ENCODE measurements around the gene FAR2.

Gene FAR2

DNA sequence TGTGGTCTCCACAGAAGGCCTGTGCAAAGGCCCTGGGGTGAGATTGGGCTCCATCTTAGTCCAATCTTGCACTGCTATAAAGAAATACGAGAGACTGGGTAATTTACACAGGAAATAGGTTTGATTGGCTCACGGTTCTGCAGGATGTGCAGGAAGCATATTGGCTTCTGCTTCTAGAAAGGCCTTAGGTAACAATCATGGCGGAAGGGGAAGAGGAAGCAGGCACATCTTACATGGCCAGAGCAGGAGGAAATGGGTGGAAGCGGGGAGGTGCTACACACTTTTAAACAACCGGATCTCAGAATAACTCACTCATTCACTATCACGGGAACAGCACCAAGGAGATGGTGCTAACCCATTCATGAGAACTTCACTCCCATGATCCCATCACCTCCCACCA, 55.4 kb downstream of the FAR2 start:
- DNase-seq (ENCODE audit: low read depth): no peak

DNA sequence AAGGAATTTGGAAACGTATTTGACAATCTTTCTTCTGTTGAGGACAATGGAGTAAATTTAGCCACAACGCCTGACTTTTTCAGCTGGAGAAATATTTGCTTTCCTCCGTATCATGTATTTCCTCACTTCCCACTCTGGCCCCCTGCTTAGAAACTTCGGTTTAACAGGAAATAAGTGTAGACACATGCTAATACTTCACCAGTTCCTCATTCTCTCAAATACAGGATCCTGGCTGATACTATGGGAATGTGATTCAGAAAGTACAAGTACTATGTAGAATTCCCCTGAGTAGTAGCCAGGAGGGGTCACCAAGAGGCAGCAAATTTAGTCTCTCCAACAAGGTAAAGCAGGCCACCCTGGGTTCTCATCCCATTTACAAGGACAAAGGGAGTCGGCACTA, 58.0 kb downstream of the FAR2 start:
- DNase-seq (ENCODE audit: low read depth): no peak

DNA sequence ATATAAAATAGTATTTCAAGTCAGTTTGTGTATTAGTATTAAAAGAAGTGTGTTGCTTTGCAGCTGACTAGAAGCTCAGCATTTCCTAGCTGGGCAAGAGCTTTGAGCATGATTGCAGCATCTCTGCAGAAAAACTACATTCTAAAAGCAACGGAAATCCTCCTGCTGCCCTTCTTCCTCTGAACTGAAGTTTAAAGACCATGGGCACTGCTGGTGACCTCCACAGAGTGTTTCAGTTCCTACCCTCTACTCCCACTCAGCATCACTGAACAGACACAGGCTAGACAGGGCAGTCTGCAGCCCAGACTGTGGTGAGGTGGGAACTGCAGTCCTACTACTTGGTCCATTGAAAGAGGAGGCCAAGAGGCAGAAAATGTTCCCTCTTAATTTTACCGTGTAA, 59.0 kb downstream of the FAR2 start:
- no peak for DNase-seq (ENCODE audit: low read depth)

DNA sequence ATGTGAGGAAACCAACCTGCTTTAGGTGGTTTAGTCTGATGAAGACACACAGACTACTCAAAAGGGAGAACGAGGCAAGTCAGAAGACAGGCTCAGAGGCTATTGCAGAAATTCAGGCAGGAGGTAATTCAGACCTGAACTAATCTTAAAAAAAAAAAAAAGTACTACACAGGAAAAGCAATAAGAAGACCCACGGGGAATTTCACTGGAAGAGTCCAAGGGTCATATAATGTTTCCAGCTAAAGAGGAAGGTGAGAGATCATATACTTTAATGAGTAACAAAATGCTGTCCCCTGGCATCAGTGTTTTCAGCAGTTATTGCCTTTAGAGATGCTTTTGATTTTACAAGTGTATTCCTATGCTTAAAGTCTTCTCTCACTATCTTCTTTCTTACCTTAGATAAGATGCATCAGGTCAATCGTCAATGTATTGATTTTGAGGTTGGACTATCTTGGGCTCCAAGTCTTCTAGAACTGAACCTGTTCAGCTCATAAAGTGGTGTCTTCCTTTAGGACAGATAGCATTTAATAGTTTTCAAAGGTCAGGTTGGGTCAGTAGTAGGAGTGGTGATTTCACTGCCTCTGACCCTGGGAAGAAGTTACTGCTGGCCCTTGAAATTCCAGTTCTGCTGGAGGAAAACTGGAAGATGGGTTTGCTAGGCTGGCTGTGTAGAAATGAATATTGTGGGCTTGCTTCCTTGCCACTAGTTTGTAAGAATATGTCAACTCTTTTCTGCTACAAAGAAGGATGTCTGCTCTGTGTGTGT, 60.0 kb downstream of the FAR2 start:
- no peak for DNase-seq (ENCODE audit: low read depth)

DNA sequence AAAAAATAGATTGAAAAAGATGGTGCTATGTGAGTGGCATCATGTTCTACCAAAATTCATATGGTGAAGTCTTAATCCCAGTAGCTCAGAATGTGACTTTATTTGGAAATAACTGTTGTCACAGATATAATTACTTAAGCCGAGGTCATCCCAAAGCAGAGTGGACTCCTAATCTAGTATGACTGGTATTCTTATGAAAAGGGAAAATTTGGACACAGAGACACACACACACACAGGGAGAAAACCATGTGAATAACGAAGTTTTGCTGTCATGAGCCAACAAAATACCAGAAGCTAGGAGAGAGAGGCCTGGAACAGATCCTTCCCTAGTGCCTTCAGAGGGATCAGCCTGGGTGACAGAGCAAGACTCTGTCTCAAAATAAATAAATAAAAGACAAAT, 62.6 kb downstream of the FAR2 start:
- DNase-seq (ENCODE audit: low read depth): no peak

DNA sequence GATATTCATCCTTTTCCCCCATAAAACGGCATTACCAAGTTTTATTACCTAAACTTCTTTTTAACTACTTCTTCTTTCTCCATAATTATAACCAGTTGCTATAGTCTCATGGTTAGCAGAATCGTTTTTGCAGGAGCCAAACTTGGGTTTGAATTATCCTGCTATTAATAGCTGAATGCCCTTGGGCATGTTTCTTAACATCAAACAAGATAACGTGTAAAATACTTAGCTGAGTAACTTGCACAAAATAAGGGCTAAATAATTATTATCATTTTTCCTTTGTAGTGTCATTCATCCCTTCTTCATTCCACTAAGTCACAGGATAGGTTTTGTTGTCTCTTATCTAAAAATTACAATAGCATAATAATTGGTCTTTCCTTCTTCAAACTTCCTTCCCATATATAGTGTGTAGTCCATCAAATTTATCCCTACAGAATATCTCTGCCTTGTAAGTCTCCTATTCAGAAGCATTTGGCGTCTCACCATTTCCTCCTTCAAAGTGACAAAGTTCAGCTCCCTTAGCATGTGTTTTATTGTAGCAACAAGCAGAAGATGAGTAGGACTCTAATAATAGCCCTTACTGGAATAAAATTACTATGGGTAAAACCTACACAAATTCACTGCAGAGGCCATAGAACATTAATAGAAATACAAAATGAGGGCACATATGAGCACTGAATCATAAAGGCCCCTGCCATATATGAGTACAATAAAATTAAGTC, 63.8 kb downstream of the FAR2 start:
- DNase-seq (ENCODE audit: low read depth): no peak

DNA sequence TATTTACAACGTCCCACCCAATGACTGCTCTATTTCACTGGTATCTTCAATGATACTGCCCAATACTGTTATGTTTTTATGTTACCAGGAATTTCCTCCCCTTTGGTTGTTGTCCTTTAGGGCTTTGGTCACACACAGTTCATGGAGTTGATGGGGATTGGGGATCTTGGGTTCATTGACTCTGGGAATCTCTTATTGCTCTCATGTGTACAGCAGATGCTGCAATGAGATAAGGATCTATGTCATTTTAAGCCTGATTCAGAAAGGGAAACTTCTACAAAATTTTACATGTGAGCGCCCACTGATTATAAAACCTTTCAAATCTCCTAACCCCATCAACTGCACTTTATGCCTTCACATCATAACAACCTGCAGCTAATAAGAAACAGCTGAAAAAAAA, 67.2 kb downstream of the FAR2 start:
- no peak for DNase-seq (ENCODE audit: low read depth)

DNA sequence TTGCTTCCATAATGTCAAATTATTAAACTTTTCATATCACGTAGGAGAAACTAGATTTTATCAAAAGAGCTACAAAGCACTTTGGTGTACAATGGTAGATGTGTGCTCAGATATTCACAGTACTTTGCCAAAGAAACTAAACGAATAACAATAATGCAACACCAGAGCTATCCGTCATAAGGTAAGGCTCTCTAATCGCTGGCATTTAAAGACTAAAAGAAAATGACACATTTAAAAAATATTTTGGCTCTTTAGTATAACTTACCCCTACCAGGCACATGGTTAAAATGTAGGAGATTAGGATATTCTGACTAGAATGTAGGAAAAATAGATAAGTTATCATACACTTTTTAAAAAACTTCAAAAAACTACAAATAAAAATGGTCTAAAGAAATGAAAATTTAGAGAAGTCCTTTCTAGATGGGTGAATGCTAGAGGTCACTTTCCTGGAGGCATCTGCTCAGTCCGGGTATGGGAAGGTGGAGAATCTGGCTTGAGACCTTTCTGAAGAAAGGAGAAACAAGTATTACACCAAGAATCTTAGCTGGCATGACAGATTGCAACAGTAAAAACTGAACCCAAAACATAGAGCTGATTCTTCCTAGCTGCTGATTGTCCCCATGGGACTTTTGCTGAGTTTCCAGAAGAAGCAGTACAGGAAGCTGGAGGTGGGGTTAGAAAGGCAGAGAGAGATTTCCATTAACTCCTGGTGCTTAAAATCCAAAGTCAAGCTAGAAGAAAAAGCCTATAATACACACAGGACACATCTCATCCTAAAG, 67.9 kb downstream of the FAR2 start:
- no peak for DNase-seq (ENCODE audit: low read depth)

DNA sequence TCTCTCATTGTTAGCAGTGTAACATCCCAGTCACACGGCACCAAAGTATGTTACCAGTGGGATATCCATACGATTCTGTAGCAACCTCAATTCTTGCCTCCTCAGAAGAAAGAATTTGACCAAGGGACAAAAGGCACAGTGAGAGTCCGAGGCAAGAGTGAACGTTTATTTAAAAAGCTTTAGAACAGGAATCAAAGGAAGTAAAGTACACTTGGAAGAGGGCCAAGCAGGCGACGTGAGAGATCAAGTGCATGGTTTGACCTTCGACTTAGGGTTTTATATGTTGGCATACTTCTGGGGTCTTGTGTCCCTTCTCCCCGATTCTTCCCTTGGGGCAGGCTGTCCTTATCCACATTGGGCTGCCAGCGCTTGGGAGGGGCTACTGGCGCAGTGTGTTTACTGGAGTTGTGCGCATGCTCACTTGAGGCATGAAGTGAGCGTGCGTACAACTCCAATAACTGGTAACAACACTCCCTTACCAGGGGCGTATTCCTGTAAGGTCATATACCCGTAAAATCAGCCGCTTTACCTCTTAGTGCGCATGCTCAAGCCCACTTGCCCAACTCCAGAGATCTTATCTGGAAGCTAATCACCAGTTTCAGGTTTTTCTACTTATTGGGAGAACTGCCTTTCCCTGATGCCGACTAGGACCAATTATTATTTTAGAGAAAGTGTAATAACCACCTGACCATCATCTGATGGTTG, 71.7 kb downstream of the FAR2 start:
- DNase-seq (ENCODE audit: low read depth): no peak

DNA sequence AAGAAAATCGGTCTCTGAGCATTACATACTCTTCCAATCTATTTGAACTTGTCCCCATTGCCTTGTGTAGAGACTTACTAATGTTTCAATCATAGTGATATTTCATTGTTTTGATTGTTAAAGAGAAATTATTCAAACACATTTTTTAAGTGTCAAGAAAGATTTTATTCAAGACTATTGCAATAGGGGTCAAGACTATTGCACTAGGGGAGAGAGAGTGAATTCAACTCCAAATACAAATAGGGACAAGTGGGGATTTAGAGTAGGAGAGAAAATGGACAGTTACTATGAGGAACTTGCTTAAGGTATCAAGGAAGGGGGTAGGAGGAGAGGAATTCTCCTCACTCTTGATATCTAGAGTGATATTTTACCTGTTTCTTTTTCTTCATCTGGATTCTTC, 73.1 kb downstream of the FAR2 start:
- DNase-seq (ENCODE audit: low read depth): no peak

DNA sequence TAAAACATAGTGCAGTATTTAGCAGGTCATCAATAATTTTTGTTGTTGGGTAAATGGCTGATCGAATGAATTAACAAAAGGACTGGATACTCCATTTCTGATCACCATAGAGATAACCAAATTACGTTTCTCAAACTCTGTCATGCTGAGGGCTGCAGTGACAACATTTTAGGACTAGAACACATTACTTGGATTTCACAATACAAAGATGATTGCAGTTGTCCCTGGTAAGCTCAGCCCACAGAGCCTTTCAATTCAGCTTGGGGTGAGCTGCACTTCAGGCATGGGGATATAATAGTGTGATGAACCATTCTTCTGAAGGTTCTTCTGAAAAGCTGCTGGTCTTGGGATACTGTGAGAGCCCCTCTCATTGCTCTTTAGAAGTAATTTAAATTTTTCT, 74.3 kb downstream of the FAR2 start:
- no peak for DNase-seq (ENCODE audit: low read depth)

DNA sequence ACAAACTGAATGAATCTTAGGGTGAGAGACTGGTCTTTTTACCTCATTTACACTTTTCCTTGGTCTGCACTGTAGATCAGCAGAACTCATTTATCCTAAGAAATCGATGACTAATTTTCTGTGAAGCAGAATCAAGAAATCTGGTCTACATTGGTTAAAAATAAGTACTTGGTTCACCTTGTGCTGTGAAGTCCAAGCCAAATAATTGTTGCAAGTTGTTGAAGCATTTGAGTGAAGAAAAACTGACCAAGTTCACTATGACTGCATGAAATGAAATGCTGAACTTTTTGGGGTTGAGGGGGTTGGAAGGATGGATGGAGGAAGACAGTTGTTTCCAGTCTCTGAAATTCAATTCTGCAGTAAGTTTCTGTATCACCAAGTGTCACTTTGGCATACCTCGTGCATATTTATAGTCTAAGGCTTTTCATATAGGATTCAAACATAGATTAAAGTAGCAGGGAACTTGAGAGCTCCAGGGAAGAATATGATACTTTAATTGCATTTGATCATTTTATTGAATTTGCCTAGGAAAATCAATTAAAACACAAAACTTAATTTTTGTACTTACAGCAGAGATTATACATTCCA, 75.0 kb downstream of the FAR2 start:
- no peak for DNase-seq (ENCODE audit: low read depth)

DNA sequence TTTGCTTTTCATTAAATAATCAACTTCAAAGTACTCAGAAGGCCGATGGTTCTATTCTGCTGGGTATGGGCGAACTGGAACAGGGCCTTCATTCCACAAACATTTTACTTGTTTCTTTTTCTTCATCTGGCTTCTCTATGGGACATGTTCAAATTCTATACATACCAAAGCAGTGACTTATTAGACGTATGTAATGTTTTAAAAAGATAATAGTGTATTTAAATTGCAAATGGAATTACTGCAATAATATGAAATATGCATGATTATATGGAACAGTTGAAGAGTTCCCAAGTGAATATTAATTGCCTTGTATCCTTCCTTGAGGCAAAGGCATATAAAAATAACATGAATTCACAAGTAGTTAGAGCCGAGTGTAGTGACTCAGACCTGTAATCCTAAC, 75.5 kb downstream of the FAR2 start:
- no peak for DNase-seq (ENCODE audit: low read depth)

DNA sequence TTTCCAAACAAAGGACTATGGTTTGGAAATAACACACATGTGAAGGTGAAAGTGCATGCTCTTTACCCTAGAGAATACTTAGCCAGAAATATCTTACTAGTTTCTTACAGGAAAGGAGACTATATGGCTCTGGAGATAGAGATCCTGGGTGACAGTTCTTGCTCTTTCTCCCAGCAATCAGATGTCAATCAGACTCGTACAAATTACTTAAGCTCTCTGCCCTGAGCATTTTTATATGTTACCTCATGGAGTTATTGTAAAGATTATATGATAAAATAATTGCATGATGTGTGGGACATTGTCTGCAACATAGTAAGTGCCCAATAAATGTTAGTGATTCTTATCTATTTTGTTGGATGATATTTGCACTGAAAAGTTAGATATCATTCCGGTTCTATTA, 76.8 kb downstream of the FAR2 start:
- DNase-seq (ENCODE audit: low read depth): no peak

DNA sequence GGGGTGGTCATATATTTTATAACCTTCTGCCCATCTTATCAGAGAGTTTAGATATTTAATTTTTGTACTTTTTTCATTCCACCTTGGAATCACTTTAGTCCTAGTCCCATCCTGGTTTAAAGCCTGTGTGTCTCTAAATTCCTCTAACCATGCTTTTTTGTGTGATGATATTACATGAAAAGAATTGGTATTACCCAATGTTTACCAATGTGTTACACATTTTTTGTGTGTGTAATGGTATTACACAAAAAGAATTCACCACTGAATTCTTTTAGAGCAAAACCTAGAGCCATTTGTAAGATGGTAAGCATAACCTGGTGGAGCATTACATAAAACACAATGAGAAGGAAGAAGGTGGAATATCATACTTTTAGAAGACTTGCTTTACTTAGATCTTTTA, 77.5 kb downstream of the FAR2 start:
- no peak for DNase-seq (ENCODE audit: low read depth)

DNA sequence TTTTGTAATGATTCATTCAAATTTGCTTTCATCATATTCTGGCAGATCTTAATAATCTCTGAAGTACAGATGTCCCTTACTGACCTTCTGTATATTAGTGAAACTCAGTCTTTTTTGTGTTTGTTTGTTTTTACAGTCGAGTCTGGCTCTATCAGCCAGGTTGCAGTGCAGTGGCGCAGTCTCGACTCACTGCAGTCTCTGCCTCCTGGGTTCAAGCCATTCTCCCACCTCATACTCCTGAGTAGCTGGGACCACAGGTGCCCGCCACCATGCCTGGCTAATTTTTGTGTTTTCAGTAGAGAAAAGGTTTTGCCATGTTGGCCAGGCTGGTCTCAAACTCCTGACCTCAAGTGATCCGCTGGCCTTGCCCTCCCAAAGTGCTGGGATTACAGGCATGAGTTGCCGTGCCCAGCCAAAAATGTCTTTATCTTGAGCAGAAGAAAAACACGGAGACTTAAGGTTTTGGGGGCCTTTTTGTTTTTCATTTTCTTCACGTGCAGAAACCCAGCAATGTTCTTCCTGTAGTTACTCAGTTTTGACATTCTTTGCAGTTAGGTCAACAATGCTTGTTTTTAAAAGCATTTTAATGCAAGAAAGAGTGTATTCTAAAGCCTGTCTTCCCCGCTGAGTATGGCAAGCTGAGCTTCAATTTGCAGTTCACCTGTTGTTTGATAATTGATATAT, 79.5 kb downstream of the FAR2 start:
- DNase-seq (ENCODE audit: low read depth): no peak

DNA sequence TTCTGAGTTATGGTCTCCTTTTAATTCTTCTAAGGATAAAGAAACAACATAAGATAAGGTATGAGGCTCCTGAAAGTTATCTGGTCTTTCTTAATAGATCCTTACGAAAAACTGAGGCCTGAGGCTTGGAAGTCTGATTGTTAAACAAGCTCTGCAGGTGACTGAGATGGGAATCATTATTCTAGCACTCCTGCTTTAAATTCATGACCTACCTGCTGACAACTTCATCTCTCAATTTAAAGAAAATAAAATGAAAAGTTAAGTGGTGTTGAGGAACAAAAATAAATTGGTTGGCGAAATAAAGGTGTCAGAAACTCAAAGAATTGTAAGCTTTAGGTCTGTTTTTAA, 80.1 kb downstream of the FAR2 start:
- DNase-seq (ENCODE audit: low read depth): no peak

DNA sequence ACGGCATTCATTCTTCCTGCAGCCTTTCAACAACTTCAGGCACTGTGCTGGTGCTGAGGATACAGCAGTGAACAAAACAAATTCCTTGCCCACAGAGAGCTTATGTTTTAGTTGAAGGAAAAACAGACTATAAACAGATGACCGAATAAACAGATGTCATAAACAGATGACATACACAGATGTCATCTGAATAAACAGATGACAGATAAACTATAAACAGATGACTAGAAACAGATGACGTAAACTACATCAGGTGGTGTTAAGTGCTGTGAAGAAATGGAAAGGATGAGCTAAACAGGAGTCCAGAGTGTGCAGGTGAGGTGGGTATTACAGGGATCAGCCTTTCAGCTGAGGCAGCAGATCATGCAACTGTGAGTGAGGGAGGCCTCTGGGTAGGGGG, 80.9 kb downstream of the FAR2 start:
- no peak for DNase-seq (ENCODE audit: low read depth)

DNA sequence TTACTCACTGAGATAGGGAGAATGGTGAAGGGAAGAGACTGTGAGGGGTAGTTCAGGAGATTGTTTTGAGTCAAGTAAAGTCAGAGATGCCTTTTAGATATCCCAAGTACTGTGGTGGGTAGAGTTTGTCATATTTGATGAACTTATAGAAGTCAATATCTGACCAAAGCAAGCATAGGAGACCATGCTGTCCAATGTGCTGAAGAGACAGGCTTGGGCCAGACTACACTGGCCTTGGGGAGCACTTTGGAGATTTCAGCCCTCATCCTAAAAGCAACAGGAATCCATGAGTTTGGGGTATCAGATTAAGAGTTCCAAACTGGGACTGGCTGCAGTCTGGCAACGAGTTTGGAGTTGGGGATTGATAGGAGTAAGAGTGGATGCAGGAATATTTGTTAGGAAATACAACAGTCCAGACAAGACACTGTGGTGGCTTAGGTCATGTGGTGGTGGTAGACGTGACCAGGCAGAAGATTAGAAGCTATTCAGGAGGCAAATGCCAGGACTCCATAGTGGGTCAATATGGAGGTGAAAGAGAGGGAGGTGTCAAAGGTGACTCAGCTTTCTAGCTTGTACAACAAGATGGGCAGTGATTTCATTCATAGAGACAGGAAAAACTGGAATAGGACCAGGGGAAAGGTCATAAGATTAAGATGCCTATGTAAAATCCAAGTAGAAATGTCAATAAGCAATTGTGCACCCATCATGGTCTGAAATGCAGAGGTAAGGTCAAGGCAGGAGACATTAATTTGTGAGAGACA, 81.9 kb downstream of the FAR2 start:
- no peak for DNase-seq (ENCODE audit: low read depth)

DNA sequence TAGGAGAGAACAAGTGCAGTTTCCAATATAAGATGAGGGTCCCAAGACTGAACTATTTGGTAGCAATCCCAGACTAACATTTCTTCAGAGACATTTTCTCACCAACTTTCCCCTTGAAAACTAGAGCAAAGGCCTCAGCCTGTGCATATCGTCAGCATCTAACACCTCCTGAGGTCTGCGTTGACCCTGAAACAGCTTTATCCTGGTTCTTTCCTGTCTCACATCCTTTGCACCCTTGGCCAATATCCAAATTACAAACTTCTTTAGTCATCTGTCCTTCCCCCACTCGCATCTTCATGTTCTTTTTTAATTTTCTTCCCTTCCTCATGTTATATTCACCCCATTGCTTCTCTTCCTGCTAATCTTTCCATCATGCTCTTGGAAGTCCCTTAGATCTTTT, 83.0 kb downstream of the FAR2 start:
- no peak for DNase-seq (ENCODE audit: low read depth)

DNA sequence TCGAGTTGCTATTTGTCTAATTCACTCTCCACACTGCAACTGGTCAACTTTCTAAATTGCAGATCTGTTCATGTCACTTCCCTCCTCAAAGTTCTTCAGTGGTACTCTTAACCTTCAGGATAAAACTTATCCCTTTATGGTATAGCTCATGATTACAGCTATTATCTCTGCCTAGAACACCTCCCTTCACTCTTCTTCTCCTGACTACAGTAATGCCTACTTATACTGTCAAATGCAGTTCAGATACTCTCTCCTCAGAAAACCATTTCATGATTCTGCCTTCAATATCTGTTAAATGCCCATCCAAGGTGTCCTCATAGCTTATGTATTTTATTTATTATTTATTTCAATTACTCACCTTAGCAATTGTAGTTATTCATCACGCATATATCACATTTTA, 85.5 kb downstream of the FAR2 start:
- no peak for DNase-seq (ENCODE audit: low read depth)

Measured in activated T-helper 9 cell treated with anti-CD3 and anti-CD28 coated beads, Interleukin-2, amount 50 U/mL, for 16 hours (primary cell).